CD4-positive, alpha-beta memory T cell (primary cell): ENCODE data around the gene MYBPH. TPM values are rescaled to one million over a fixed set of nuclear protein-coding genes. Genes with fewer than 3 reads are reported as not detected.

ENCODE experiments used
- CTCF ChIA-PET: fragments of 350-600 bp; sonication (Branson Sonifier 250); formaldehyde crosslinking; loops from one replicate; lab custom pipeline; 2021; ENCODE audit warnings: inconsistent platforms; ENCODE audit not compliant: partially characterized antibody; lab: Charles Lee
- POLR2A ChIA-PET: fragments of 350-600 bp; sonication (Branson Sonifier 250); formaldehyde crosslinking; loops from one replicate; lab custom pipeline; 2021; ENCODE audit not compliant: partially characterized antibody; lab: Charles Lee
- DNase-seq, 5 donors: peaks; one replicate each; pipeline versions ENCODE4 v3.0.0 to v3.0.0-alpha.2; 2020 to 2022; ENCODE audit warnings: mixed read lengths in 1 of 5
- H3K27ac ChIP-seq: one replicate; pipeline ENCODE4 v1.7.0; 2013; ENCODE audit warnings: low read depth, low read length
- H3K27me3 ChIP-seq: 2 replicates; pipeline ENCODE4 v1.7.0; 2013; ENCODE audit warnings: mild to moderate bottlenecking, low read length, moderate library complexity; ENCODE audit not compliant: insufficient read depth
- H3K36me3 ChIP-seq: 2 replicates; pipeline ENCODE4 v1.7.0; 2013; ENCODE audit warnings: mild to moderate bottlenecking, low read length, moderate library complexity; ENCODE audit not compliant: insufficient read depth
- H3K4me1 ChIP-seq: 2 replicates; pipeline ENCODE4 v1.7.0; 2013; ENCODE audit warnings: mild to moderate bottlenecking, low read length, moderate library complexity; ENCODE audit not compliant: insufficient read depth
- H3K4me3 ChIP-seq, 2 donors: one replicate each; pipeline ENCODE4 v1.7.0; 2013; ENCODE audit warnings: low read length in 2 of 2, mild to moderate bottlenecking in 1 of 2
- H3K9me3 ChIP-seq, 2 donors: one replicate each; pipeline ENCODE4 v1.7.0; 2013; ENCODE audit warnings: low read length in 2 of 2, control low read depth in 1 of 2; ENCODE audit not compliant: control insufficient read depth in 1 of 2
- H3K27ac Mint-ChIP-seq, 7 donors: one replicate each; pipeline ENCODE4 v1.8.0; 2020 to 2021; ENCODE audit warnings: mixed read lengths in 7 of 7, mild to moderate bottlenecking in 6 of 7, inconsistent platforms in 3 of 7, moderate library complexity in 3 of 7
- H3K27me3 Mint-ChIP-seq, 2 donors: one replicate each; pipeline ENCODE4 v1.8.0; 2020 to 2021; ENCODE audit warnings: mixed read lengths in 2 of 2
- H3K36me3 Mint-ChIP-seq, 2 donors: one replicate each; pipeline ENCODE4 v1.8.0; 2020 to 2021; ENCODE audit warnings: mixed read lengths in 2 of 2, inconsistent platforms in 1 of 2, mild to moderate bottlenecking in 1 of 2
- H3K4me1 Mint-ChIP-seq, 4 donors: one replicate each; pipeline ENCODE4 v1.8.0; 2020 to 2021; ENCODE audit warnings: mixed read lengths in 4 of 4, mild to moderate bottlenecking in 1 of 4
- H3K4me3 Mint-ChIP-seq, 8 donors: one replicate each; pipeline ENCODE4 v1.8.0; 2020 to 2021; ENCODE audit warnings: mixed read lengths in 8 of 8, mild to moderate bottlenecking in 7 of 8, moderate library complexity in 6 of 8, inconsistent platforms in 3 of 8
- H3K9me3 Mint-ChIP-seq, 8 donors: one replicate each; pipeline ENCODE4 v1.8.0; 2020 to 2021; ENCODE audit warnings: mixed read lengths in 8 of 8, mild to moderate bottlenecking in 5 of 8, inconsistent platforms in 3 of 8, moderate library complexity in 1 of 8
- intact Hi-C: fragments of 100-400 bp; cut with micrococcal nuclease; formaldehyde crosslinking; loops from one replicate; pipeline ENCODE4 v1.15.1; 2023
- polyA plus RNA-seq, 2 donors: library from polyadenylated mRNA; unstranded; fragments of 300-500 nt; fragmentation: Illumina TruSeq; gene quantifications; one replicate each; pipeline ENCODE4 v1.2.3, GENCODE V29; 2021
- total RNA-seq, 2 experiments: library from RNA; stranded (reverse); gene quantifications; one replicate each; pipeline ENCODE4 v1.2.3, GENCODE V29; 2021

The MYBPH gene
- total and polyA plus RNA-seq, 4 experiments from 2014 or later, result not detected

DNA sequence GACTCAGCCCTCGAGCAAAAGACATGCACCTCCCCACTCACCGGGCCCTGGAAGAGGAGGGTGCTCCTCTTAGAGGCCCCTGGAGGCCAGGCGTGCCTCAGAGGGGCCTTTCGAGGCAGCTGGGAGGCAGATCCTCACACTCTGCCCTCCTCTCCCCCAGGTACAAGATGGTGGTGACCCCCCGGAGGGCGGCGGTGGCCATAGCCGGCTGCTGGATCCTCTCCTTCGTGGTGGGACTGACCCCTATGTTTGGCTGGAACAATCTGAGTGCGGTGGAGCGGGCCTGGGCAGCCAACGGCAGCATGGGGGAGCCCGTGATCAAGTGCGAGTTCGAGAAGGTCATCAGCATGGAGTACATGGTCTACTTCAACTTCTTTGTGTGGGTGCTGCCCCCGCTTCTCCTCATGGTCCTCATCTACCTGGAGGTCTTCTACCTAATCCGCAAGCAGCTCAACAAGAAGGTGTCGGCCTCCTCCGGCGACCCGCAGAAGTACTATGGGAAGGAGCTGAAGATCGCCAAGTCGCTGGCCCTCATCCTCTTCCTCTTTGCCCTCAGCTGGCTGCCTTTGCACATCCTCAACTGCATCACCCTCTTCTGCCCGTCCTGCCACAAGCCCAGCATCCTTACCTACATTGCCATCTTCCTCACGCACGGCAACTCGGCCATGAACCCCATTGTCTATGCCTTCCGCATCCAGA is 10.4 kb downstream of the MYBPH start:
- Histone ChIP-seq H3K4me1 (no peaks in the 10 kb centered on the region), H3K9me3 (no peaks in the 10 kb centered on the region), H3K4me3 (no peak overlapping the region), H3K27me3 (no peaks in the 10 kb centered on the region), H3K27ac (no peak overlapping the region), H3K36me3 (no peaks in the 10 kb centered on the region)
- intact Hi-C loops, result loop anchor here (2.0 kb wide), 1 partner anchor 18 kb away; no protein-coding TSS in a partner anchor
- no peaks in the 10 kb centered on the region for H3K4me1 Mint-ChIP-seq
- no peaks in the 10 kb centered on the region for H3K36me3 Mint-ChIP-seq
- H3K27me3 Mint-ChIP-seq, result peaks cover 10 to 20% of the 10 kb centered on the region in 2 donors
- no peak for DNase-seq
- H3K27ac Mint-ChIP-seq, result no peak overlapping the region
- no peaks in the 10 kb centered on the region for H3K9me3 Mint-ChIP-seq
- ChIA-PET POLR2A (no interaction called here), CTCF (interaction anchor here (1.1 kb wide), 1 partner anchor 8 kb away, joined by 3 read pairs; no protein-coding TSS in a partner anchor)
- H3K4me3 Mint-ChIP-seq, result no peak overlapping the region

DNA sequence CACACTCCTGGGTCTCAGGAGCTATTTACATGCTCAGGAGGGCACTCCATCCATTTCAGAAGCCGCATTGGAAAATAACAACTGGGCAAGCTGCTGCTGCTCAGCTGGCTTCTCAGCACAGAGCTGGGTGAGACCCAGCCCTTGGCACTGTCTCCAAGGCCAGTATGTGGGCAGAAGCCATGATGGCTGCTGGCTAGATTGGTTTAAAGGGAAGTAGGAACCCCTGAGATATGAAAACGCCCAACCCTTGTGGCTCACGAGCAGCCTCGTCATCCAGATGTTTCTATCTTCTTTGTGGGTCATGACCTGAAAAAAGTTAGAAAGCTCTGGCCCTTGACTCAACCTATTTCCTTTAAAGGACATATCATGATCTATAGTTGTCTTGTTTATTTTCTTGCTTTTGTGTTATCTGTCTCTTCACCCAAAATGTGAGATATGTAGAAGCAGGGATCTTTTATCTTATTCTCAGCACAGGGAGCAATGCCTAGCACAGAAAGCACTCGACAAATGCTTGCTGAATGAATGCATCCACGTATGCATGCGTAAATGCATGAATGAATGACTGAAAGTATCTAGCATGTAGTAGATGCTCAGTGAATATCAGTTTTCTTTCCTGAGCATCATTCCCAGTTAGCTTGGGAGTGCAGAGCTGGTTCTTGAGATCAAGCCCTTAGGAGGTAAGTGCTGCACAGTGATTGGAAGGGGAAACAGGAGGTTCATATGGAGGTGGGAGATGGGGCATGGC is 11.6 kb downstream of the MYBPH start:
- no peak overlapping the region for H3K4me3 ChIP-seq
- H3K4me1 ChIP-seq, result no peaks in the 10 kb centered on the region
- H3K4me1 Mint-ChIP-seq, result no peaks in the 10 kb centered on the region
- H3K9me3 Mint-ChIP-seq, result peaks cover 0 to 5% (median 0%) of the 10 kb centered on the region in 8 donors
- H3K27me3 ChIP-seq, result no peaks in the 10 kb centered on the region
- H3K4me3 Mint-ChIP-seq, result no peak overlapping the region
- no peaks in the 10 kb centered on the region for H3K36me3 Mint-ChIP-seq
- peaks cover 14 to 20% of the 10 kb centered on the region in 2 donors for H3K27me3 Mint-ChIP-seq
- H3K27ac Mint-ChIP-seq, result no peak overlapping the region
- H3K36me3 ChIP-seq, result no peaks in the 10 kb centered on the region
- ChIA-PET POLR2A (no interaction called here), CTCF (interaction anchor here (0.6 kb wide), 1 partner anchor 22 kb away, joined by 4 read pairs; no protein-coding TSS in a partner anchor)
- DNase-seq, result no peak
- intact Hi-C loops, result loop anchor here (2.0 kb wide), 1 partner anchor 19 kb away; no protein-coding TSS in a partner anchor
- H3K27ac ChIP-seq, result no peak overlapping the region
- H3K9me3 ChIP-seq, result no peaks in the 10 kb centered on the region

DNA sequence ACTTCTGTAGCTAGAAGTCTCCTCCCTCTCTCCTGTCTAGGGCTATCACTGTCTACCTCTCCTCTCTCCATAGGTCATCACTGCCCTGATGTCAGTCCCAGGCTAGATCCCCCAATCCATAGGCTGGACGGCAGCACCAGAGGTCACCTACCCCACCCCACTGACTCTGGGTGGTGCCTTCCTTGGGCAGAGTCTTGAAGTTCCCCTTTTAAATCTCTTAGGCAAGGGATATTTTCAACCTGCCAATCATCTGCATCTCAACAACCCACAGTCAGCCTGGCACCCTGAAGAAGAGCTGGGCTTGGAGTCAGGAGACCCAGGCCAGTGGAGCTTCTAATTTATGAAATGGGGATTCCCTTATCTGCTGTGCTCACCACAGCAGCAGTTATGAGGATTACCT is 13.2 kb downstream of the MYBPH start:
- Histone ChIP-seq H3K9me3 (no peaks in the 10 kb centered on the region), H3K27me3 (no peaks in the 10 kb centered on the region), H3K4me1 (no peaks in the 10 kb centered on the region), H3K4me3 (no peak overlapping the region), H3K27ac (no peak overlapping the region), H3K36me3 (no peaks in the 10 kb centered on the region)
- CTCF ChIA-PET, result interaction anchor here (1.4 kb wide), 1 partner anchor 11 kb away, joined by 5 read pairs; no protein-coding TSS in a partner anchor
- DNase-seq, result no peak
- Mint-ChIP-seq H3K9me3 (peaks cover 0 to 15% (median under 1%) of the 10 kb centered on the region in 8 donors), H3K4me3 (no peak overlapping the region), H3K27me3 (peaks cover 14 to 19% of the 10 kb centered on the region in 2 donors), H3K4me1 (no peaks in the 10 kb centered on the region), H3K36me3 (no peaks in the 10 kb centered on the region), H3K27ac (peak overlapping the region in 1 of 7 donors; percentile 62)
- POLR2A ChIA-PET, result no interaction called here
- intact Hi-C loops, result no loop called here

DNA sequence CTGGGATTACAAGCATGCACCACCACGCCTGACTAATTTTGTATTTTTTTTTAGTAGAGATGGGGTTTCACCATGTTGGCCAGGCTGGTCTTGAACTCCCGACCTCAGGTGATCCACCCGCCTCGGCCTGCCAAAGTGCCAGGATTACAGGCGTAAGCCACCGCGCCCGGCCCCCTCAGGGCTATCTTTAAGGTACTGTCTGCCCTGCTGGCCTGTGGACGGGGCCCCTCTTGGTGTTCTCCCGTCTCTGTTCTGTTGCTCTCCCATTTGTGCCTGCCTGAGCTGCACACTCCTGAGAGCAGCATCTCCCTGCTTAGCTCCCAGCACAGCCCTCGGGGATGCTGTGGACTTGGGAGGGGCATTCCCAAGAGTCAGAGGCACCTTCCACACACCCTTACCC is 13.9 kb downstream of the MYBPH start:
- H3K36me3 Mint-ChIP-seq, result no peaks in the 10 kb centered on the region
- Histone ChIP-seq H3K9me3 (no peaks in the 10 kb centered on the region), H3K27me3 (no peaks in the 10 kb centered on the region), H3K4me3 (no peak overlapping the region), H3K36me3 (no peaks in the 10 kb centered on the region), H3K27ac (no peak overlapping the region), H3K4me1 (no peaks in the 10 kb centered on the region)
- DNase-seq, result no peak
- H3K27ac Mint-ChIP-seq, result no peak overlapping the region
- H3K9me3 Mint-ChIP-seq, result peaks cover 0 to 15% (median under 1%) of the 10 kb centered on the region in 8 donors
- POLR2A ChIA-PET, result no interaction called here
- peaks cover 15 to 18% of the 10 kb centered on the region in 2 donors for H3K27me3 Mint-ChIP-seq
- H3K4me1 Mint-ChIP-seq, result no peaks in the 10 kb centered on the region
- intact Hi-C loops, result no loop called here
- CTCF ChIA-PET, result interaction anchor here (1.4 kb wide), 1 partner anchor 11 kb away, joined by 5 read pairs; no protein-coding TSS in a partner anchor
- H3K4me3 Mint-ChIP-seq, result no peak overlapping the region

DNA sequence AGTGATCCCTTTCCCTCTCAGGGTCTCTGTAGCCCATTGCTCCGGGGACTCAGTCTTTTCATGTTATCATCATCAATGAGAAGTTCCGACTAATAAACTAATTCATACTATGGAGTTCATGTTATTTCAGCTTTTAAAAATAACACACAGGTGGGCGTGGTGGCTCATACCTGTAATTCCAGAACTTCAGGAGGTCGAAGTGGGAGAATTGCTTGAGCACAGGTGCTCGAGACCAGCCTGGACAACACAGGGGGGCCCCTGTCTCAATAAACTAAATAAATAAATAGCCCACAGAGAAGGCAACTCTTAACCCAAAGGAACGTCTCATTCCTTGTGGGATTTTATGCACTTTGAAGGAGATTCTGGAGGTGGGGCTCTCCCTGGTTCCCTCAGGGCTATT is 14.5 kb downstream of the MYBPH start:
- no peak for DNase-seq
- Histone ChIP-seq H3K27me3 (no peaks in the 10 kb centered on the region), H3K4me1 (no peaks in the 10 kb centered on the region), H3K27ac (no peak overlapping the region), H3K36me3 (no peaks in the 10 kb centered on the region), H3K4me3 (no peak overlapping the region), H3K9me3 (no peaks in the 10 kb centered on the region)
- Mint-ChIP-seq H3K36me3 (no peaks in the 10 kb centered on the region), H3K27ac (no peak overlapping the region), H3K4me3 (no peak overlapping the region), H3K27me3 (peaks cover 15 to 16% of the 10 kb centered on the region in 2 donors), H3K9me3 (peaks cover 0 to 15% (median under 1%) of the 10 kb centered on the region in 8 donors), H3K4me1 (no peaks in the 10 kb centered on the region)
- POLR2A ChIA-PET, result no interaction called here
- intact Hi-C loops, result no loop called here
- CTCF ChIA-PET, result no interaction called here

DNA sequence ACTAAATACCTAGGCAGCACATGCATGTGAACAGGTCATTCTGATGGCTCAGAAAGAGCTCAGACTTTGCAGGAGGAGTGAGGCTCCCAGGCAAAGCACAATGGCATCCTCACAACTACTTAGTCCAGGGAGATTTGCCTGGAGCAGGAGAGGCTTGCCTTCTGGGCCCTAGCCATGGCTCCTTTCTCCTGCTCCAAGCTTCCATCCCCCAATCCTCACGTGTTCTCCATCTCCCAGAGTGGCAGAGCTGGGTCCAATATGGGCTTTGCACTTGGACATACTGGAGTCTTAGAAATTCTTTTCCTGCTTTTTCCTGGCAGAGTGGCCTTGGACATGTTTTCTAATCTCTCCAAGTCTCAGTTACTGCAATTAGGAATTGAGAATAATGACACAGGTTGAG is 15.8 kb downstream of the MYBPH start:
- Mint-ChIP-seq H3K4me3 (no peak overlapping the region), H3K27ac (no peak overlapping the region), H3K4me1 (no peaks in the 10 kb centered on the region), H3K9me3 (peaks cover 0 to 15% (median under 1%) of the 10 kb centered on the region in 8 donors), H3K36me3 (no peaks in the 10 kb centered on the region), H3K27me3 (peaks cover 10 to 11% of the 10 kb centered on the region in 2 donors)
- Histone ChIP-seq H3K27ac (no peak overlapping the region), H3K27me3 (no peaks in the 10 kb centered on the region), H3K9me3 (no peaks in the 10 kb centered on the region), H3K36me3 (no peaks in the 10 kb centered on the region), H3K4me1 (no peaks in the 10 kb centered on the region), H3K4me3 (no peak overlapping the region)
- no peak for DNase-seq
- ChIA-PET POLR2A (no interaction called here), CTCF (no interaction called here)
- intact Hi-C loops, result no loop called here

DNA sequence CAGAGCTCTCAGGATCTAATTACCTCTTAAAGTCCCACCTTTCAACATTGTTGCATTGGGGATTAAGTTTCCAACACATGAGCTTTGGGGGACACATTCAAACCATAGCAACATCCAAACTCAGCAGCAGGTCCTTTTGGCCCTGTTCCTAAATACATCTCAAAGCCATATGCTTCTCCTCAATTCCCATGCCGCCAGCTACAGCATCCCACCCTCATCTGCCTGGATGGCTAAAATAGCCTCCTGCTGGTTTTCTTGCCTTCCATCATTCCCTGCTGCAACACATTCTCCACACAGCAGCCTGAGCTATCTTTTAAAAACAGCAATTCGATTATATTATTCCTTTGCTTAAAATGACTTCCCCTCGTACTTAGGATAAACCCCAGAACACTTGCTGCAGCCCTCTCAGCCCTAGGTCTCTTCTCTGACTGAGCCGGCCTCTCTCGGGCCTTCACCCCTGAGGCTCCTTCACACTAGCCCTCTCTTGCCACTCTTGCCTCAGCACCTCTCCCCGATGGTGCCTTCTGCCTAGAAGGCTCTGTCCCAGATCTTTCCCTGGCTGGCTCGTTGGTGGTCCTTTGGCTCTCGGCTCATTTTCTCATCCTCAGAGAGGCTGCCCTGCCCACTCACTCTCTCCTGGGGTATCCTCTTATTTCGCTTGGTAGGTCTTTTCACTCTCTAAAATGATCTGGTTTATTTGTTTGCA is 16.5 kb downstream of the MYBPH start:
- H3K4me1 Mint-ChIP-seq, result no peaks in the 10 kb centered on the region
- intact Hi-C loops, result no loop called here
- Histone ChIP-seq H3K4me1 (no peaks in the 10 kb centered on the region), H3K27ac (no peak overlapping the region), H3K36me3 (no peaks in the 10 kb centered on the region), H3K9me3 (no peaks in the 10 kb centered on the region), H3K4me3 (no peak overlapping the region), H3K27me3 (no peaks in the 10 kb centered on the region)
- DNase-seq, result no peak
- ChIA-PET CTCF (interaction anchor here (1.2 kb wide), 1 partner anchor 120 kb away, joined by 3 read pairs; no protein-coding TSS in a partner anchor), POLR2A (no interaction called here)
- H3K4me3 Mint-ChIP-seq, result no peak overlapping the region
- H3K36me3 Mint-ChIP-seq, result no peaks in the 10 kb centered on the region
- H3K27me3 Mint-ChIP-seq, result peaks cover 7 to 10% of the 10 kb centered on the region in 2 donors
- H3K9me3 Mint-ChIP-seq, result peaks cover 0 to 15% (median under 1%) of the 10 kb centered on the region in 8 donors
- no peak overlapping the region for H3K27ac Mint-ChIP-seq
